Tibial artery (tissue), 4 donors: ENCODE data around the gene HES7.
A peak's percentile ranks its signal among the peaks of the same experiment; 100 is the strongest.

Experiments
- DNase-seq, 2 donors: peaks; one replicate each; pipeline ENCODE4 v3.0.0-alpha.2; 2019
- H3K27ac ChIP-seq, 2 donors: fragments of 200-600 bp; sonication (generic) in 1 of 2; 1 replicate in 1 of 2; 2 replicates in 1 of 2; pipeline ENCODE4 v1.5.1; 2018 to 2019; ENCODE audit warnings: mild to moderate bottlenecking in 1 of 2
- H3K27me3 ChIP-seq, 2 donors: fragments of 200-600 bp; sonication (generic) in 1 of 2; one replicate each; pipeline versions ENCODE4 v1.5.1 to v1.6.0; 2016 to 2019
- H3K36me3 ChIP-seq, 3 donors: fragments of 200-600 bp; sonication (generic) in 2 of 3; one replicate each; pipeline ENCODE4 v1.5.1; 2016 to 2019; ENCODE audit warnings: mild to moderate bottlenecking in 2 of 3
- H3K4me1 ChIP-seq, 4 donors: fragments of 200-600 bp; sonication (generic) in 2 of 4; 1 replicate in 3 of 4; 2 replicates in 1 of 4; pipeline ENCODE4 v1.5.1; 2016 to 2019
- H3K4me3 ChIP-seq, 2 donors: fragments of 200-600 bp; sonication (generic) in 1 of 2; 1 replicate in 1 of 2; 2 replicates in 1 of 2; pipeline ENCODE4 v1.5.1; 2018 to 2019; ENCODE audit warnings: mild to moderate bottlenecking in 2 of 2
- H3K9me3 ChIP-seq, 3 donors: fragments of 200-600 bp; sonication (generic) in 1 of 3; one replicate each; pipeline ENCODE4 v1.5.1; 2016 to 2019
- intact Hi-C: fragments of 100-400 bp; cut with DNase I; formaldehyde crosslinking; loops from one replicate; pipeline ENCODE4 v1.15.0; 2023; ENCODE audit warnings: low total_unique reads
- TF ChIP-seq, protein P1 (sequence below), 2 experiments: fragments of 200-600 bp in 1 of 2; fragments of 450-650 bp in 1 of 2; IDR thresholded peaks; one replicate each; pipeline ENCODE4 v1.5.1; 2017 to 2019; ENCODE audit warnings: antibody characterized with exemption in 2 of 2, mild to moderate bottlenecking in 1 of 2, moderate library complexity in 1 of 2

Gene HES7

DNA sequence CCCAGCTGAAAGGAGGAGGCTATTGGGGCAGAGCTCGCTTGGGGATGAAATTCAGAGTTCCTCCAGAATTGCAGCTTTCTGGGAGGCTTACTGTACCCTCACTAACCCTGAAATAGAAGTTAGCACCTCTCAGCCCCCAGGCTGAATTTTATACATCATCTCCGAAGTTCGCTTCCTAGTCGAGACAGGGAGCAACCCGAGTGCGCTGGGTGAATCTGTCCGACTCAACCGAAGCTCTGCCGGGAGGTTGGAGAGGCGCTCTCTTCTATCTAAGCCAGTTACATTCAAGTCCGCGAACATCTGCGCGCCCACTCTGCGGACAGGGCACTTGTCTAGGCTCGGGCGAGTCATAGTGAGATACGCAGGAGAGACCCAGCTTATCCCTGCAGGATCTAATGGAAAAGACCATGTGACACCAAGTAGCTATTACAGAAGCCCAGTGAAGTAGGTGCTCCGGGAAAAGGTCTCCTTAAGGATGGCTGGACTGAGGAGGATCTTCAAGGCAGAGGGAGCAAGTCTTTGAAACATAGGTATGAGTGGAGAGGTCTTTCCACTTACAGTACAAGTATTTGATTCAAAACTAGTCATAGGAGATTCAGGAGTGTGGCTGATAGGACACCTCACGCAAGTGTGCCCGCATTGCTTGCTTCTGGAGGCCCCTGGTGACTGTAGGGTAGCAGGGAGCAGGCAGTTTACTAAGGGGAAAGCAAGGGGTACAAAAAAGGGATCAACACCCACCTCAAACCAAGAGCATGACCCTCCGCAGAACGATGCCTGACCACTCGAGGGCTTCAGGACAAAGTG lies 646 bp upstream of the HES7 start:
- peaks cover 0 to 6% of the 10 kb centered on the region in 2 donors for H3K27me3 ChIP-seq
- peak overlapping the region in 1 of 2 donors; percentile 24 for H3K27ac ChIP-seq
- H3K9me3 ChIP-seq: no peaks in the 10 kb centered on the region
- peaks cover 0 to 75% (median 63%) of the 10 kb centered on the region in 4 donors for H3K4me1 ChIP-seq
- peak overlapping the region; percentile 51 to 70 for H3K4me3 ChIP-seq
- TF ChIP-seq, protein P1, sequence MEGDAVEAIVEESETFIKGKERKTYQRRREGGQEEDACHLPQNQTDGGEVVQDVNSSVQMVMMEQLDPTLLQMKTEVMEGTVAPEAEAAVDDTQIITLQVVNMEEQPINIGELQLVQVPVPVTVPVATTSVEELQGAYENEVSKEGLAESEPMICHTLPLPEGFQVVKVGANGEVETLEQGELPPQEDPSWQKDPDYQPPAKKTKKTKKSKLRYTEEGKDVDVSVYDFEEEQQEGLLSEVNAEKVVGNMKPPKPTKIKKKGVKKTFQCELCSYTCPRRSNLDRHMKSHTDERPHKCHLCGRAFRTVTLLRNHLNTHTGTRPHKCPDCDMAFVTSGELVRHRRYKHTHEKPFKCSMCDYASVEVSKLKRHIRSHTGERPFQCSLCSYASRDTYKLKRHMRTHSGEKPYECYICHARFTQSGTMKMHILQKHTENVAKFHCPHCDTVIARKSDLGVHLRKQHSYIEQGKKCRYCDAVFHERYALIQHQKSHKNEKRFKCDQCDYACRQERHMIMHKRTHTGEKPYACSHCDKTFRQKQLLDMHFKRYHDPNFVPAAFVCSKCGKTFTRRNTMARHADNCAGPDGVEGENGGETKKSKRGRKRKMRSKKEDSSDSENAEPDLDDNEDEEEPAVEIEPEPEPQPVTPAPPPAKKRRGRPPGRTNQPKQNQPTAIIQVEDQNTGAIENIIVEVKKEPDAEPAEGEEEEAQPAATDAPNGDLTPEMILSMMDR (IDR thresholded peaks at IDR 0.05): no peak
- no peaks in the 10 kb centered on the region for H3K36me3 ChIP-seq
- intact Hi-C loops: loop anchor here (5.0 kb wide), 1 partner anchor 38 kb away; the partner anchor contains the start of gene VAMP2
- DNase-seq: no peak

DNA sequence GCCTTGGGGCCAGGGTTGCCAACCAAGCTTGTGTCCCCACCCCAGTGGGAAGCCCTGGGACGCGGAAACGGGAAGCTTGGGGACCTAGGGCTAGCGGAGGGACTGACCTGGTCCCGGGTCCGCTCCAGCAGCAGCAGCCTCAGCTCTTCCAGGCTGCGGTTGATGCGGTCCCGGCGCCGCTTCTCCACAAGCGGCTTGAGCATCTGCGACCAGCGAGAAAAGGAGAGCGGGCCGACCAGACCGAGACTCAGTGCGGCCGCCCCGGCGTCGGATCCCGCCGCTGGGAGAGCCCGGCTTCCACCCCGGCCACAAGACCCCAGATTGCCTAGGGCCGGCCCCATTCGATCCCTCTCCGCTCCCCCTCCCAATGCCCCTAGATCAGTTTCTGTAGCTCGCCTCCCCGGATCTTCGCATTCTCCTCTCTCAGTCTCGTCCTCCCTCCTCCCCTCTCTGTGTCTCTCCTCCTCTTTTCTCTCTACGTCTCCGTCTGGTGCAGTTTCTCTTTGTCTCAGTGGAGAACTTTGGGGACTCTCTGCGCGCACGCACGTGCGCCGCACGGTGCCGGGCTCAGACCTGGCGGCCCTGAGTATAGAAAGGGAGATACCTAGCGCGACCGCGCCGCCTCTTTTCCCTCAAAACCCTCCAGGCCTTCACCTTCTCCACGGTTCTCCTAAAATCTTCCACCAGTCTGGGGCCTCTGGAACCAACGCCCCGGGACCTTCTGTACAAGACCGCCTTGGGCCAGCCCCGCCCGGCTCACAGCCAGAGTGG lies 797 bp downstream of the HES7 start:
- H3K9me3 ChIP-seq: no peaks in the 10 kb centered on the region
- DNase-seq: no peak
- peaks cover 0 to 4% of the 10 kb centered on the region in 2 donors for H3K27me3 ChIP-seq
- H3K4me3 ChIP-seq: peak overlapping the region; percentile 51 to 70
- peaks cover 0 to 80% (median 69%) of the 10 kb centered on the region in 4 donors for H3K4me1 ChIP-seq
- no peaks in the 10 kb centered on the region for H3K36me3 ChIP-seq
- intact Hi-C loops: loop anchor here (5.0 kb wide), 1 partner anchor 39 kb away; the partner anchor contains the start of gene VAMP2
- TF ChIP-seq, protein P1 (IDR thresholded peaks at IDR 0.05): no peak
- peak overlapping the region; percentile 20 to 40 for H3K27ac ChIP-seq

DNA sequence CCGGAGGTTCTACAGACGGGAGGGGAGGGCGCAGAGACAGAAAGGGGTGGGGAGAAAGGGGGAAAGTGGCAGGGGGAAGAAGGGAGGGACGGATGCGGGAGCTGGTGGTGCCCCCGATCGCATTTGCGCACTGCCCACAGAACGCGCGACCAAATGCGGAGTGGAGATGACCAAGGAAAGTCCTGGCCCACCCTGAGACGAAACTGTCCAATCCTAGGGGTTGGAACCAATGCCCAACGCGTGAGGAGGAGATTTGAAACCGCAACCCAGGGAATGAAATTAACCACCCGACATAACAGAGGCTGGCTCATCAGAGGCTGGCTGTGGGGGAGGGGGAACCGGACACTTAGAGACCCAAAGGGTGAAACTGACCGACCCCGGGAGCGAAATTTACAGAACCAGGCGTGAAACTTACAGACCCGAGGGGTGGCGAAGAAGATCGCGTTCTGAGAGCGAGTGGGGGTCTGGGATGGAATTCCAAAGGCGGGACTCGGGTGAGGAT lies 1.4 kb downstream of the HES7 start:
- H3K27ac ChIP-seq: peak overlapping the region; percentile 32 to 48
- H3K36me3 ChIP-seq: no peaks in the 10 kb centered on the region
- no peak for DNase-seq
- H3K27me3 ChIP-seq: peaks cover 0 to 4% of the 10 kb centered on the region in 2 donors
- peaks cover 0 to 84% (median 76%) of the 10 kb centered on the region in 4 donors for H3K4me1 ChIP-seq
- peak overlapping the region; percentile 51 to 70 for H3K4me3 ChIP-seq
- TF ChIP-seq, protein P1 (IDR thresholded peaks at IDR 0.05): no peak
- intact Hi-C loops: loop anchor here (5.0 kb wide), 1 partner anchor 40 kb away; the partner anchor contains the start of gene VAMP2
- H3K9me3 ChIP-seq: no peaks in the 10 kb centered on the region

DNA sequence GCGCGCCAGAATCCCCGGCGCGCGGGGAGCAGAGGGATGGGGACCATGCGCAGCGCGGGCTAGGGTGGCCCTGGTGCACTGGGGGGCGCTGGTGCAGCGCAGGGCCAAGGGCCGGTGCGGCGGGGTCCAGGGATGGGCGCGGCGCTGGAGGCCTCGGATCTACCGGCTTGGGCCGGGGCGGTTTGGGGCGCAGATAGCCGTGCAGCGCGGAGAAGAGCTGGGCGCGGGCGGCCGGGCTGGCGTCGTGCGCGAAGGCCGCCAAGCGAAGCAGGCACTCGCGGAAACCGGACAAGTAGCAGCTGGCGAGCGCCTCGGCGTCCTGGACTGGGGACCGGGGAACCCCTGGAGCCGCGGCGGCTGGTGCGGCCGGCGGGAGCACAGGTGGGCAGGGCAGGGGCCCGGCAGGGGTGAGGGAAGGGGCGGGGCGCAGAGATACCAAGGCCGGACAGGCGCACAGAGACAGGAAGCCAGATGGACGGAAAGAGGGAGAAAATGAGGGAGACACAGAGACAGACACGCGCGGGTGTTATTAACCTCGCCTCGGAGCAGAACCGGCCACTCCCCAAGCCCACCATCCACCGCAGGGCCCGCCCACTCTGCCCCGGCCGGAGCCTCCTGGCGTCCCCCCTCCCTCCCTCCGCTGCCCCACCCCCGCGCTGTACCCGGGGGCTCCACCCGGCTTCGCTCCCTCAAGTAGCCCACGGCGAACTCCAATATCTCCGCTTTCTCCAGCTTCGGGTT lies 2.1 kb downstream of the HES7 start:
- DNase-seq: no peak
- Histone ChIP-seq H3K36me3 (no peaks in the 10 kb centered on the region), H3K27me3 (peaks cover 0 to 10% of the 10 kb centered on the region in 2 donors), H3K27ac (peak overlapping the region; percentile 32 to 48), H3K4me3 (peak overlapping the region; percentile 51 to 70), H3K4me1 (peaks cover 0 to 83% (median 76%) of the 10 kb centered on the region in 4 donors), H3K9me3 (no peaks in the 10 kb centered on the region)
- intact Hi-C loops: loop anchor here (5.0 kb wide), 1 partner anchor 40 kb away; the partner anchor contains the start of gene VAMP2
- TF ChIP-seq, protein P1 (IDR thresholded peaks at IDR 0.05): peak; percentile 25 to 41

DNA sequence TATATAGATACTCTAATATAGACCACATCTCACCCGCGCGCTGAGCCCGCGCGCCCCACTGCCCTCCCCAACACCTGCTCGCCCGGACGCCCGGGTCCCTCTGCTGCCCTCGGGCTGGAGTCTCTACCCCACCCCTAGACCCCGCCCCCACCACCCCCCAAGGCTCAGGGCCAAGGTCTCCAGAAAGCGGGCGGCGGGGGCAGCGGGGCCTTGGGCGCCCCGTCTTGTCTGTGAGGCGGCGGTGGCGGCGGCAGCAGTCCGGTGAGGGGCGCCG lies 2.6 kb downstream of the HES7 start:
- peak overlapping the region; percentile 51 to 70 for H3K4me3 ChIP-seq
- peaks cover 0 to 15% of the 10 kb centered on the region in 2 donors for H3K27me3 ChIP-seq
- intact Hi-C loops: loop anchor here (5.0 kb wide), 1 partner anchor 41 kb away; the partner anchor contains the start of gene VAMP2
- peak overlapping the region; percentile 32 to 48 for H3K27ac ChIP-seq
- DNase-seq: no peak
- H3K9me3 ChIP-seq: no peaks in the 10 kb centered on the region
- H3K36me3 ChIP-seq: no peaks in the 10 kb centered on the region
- TF ChIP-seq, protein P1 (IDR thresholded peaks at IDR 0.05): no peak
- peaks cover 0 to 80% (median 73%) of the 10 kb centered on the region in 4 donors for H3K4me1 ChIP-seq
